Kidney glomerular epithelial cell (primary cell): Measurements from ENCODE around the gene HHAT.

Experiments used
- DNase-seq: peaks from one replicate; lab custom pipeline; 2025; lab: John Stamatoyannopoulos, UW

HHAT gene

DNA sequence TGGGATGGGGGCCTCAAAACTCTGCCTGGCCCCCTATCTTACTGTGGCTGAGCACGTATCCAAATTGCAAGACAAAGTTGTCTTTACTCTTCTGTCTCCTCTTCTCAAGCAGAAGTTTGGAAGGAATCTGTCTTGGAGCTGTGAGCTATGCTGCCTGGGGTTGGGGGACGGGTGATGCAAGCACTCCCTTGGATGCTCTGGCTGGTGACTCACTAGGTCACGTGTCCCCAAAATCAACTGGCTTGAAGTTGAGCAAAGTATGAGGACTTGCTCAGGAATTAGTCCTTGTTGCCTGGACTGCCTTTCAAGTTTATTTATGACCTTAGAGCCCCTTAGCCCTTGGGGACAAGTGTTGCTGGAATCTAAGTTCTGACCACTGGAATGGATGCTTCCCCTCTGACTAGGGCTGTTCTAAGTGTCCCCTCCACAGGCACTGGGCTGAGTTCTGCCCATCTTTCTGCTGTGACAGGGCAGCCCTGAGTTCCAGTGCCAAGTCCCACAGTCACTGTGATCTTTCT lies 269.5 kb downstream of the HHAT start:
- DNase-seq: peak; percentile 54

DNA sequence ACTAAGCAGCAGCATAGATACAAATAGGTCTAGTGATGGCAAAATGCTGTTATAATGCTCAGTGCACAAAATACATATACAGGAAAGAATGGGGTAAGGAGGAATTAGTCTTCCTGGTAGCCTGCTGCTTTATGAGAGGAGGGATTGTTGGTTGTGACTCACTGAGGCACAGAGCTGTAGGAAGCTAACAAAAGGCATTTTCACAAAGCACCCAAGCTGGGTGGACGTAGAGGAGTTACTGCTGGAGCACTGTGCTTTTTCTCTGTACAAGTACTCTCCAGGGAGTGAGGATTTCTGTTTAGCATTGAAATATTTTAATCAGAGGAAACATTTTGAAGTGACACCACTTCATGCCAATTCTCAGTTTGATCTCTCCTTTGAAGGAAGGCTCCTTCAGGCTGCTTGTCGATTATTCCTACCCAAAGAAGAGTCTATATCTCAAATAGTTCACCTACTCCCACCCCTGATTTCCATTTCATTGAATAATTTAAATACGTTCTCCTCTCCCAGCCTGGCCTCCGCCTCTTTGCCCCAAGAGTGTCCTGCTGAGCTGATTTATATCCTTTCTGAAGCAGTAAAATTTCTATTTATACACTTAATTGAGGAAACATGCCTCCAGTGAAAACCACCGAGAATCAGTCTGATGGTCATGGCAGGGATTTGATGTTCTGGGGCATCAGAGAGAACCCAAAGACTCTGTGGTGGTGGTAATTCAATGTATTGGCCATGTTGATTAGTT lies 271.9 kb downstream of the HHAT start:
- no peak for DNase-seq

DNA sequence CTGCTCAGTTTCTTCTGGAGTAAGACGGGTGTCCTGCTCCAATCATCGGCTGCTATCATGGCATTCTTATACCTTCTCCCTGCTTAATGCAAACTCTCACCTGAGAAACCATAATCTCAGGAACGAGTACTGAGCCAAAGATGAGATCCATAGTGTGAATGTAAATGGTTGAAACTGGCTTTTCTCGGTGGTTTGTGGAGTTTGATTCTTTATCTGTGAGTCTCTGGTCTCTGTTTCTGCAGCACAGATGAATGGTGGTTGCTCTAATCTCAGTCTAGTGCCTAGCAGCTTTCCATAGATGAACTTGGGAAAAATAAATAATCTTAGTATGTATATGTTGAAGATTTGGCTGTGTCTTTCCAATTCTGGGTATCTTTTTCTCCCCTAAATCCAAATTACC lies 274.4 kb downstream of the HHAT start:
- DNase-seq: no peak

DNA sequence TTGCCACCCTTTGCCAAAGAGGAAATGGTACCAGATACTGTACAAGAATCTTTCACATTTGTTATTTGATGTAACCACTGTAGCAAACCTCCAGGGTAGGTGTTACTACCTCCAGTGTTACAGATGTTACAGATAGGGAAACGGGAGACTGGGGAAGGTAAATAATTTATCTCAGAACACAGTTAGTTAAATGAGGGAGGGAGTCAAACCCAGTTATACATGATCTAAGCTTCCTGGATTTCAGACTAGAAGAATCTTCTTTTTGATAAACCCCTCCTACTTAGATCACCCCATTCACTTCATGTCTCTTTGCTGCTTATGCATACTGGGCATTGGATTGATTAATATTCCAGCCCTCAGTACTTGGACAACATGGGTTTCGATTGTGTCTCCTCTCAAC lies 276.4 kb downstream of the HHAT start:
- DNase-seq: no peak

DNA sequence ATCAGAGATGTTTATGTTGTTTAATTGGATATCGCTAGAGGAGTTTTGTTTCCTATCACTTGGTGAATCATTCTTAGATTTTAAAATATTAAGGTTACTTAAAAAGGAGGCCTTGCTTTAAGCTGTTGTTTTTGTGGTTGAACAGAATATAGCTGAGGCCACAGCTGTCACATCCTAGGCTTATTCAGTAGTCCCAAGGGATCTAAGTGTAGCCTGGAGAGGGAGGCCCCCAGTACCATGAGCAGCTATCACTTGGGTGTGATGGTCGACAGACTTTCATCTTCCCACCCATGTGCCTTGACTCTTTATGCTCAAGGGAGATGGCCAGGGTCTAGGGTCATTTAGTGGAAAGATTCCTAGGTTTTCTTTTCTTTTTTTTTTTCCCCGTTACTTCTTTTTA lies 278.7 kb downstream of the HHAT start:
- DNase-seq: no peak

DNA sequence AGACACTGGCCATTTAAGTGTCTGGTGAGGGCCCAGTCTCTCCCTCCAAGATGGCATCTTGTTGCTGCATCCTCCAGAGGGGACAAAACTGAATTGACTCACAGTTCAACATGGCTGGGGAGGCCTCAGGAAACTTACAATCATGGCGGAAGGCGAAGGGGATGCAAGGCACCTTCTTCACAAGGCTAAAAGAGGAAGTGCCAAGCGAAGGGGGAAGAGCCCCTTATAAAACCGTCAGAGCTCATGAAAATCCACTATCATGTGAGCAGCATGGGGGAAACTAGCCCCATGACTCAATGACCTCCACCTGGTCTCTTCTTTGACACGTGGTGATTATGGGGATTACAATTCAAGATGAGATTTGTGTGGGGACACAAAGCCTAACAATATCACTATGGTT lies 280.1 kb downstream of the HHAT start:
- no peak for DNase-seq

DNA sequence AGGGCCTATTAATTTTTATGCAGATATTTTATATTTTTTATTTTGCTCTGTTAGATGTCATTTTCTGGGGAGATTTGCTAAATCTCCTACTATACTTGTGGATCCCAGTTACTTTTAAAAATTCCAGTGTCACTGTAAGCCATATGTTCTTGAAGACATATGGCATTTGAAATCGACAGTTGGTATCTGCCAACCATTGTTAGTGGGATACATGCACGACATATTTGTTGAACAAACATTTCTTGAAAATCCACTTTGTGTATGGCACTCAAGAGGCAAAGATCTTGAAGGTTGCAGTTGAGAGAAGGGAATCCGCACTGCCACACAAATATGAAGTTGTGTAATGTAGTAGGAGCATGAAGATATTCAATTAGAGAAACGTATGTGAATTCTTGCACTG lies 287.7 kb downstream of the HHAT start:
- DNase-seq: no peak

DNA sequence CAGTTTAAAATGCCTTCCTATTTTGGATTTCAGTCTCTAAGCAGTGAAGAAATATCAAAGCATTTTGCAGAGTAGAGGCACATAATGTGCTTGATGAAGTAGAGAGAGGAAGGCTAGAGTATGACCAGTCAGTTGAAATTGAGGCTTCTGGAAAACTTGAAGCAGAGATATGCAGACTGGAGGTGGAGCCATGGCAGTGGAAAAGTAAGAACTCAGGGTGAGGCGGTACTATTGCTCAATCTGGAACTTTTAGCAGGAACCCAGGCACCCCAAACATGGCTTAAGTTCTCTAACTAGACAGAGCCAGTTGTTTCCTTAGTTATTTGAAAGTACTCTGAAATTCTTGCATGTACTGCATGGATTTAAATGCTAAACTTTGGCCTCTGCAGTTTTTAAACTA lies 288.6 kb downstream of the HHAT start:
- no peak for DNase-seq

DNA sequence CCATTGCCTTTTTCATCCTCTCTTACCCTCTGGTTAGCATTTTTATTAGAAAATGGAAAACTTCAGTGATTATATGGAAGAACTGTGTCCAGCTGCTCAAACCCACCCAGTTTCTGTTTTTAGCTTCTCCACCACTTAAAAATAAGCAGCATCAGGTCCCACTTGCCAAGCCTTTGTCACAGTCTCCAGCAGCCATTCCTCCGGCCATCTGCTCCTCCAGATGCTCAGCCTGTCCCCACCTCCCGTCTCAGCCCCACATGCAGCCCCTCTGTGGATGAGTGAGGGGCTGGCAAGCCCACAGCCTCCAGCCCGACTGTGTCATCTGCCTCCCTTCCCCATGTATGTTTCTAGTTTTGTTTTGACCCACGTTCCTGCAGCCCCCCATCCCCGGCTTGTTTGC lies 289.7 kb downstream of the HHAT start:
- no peak for DNase-seq

DNA sequence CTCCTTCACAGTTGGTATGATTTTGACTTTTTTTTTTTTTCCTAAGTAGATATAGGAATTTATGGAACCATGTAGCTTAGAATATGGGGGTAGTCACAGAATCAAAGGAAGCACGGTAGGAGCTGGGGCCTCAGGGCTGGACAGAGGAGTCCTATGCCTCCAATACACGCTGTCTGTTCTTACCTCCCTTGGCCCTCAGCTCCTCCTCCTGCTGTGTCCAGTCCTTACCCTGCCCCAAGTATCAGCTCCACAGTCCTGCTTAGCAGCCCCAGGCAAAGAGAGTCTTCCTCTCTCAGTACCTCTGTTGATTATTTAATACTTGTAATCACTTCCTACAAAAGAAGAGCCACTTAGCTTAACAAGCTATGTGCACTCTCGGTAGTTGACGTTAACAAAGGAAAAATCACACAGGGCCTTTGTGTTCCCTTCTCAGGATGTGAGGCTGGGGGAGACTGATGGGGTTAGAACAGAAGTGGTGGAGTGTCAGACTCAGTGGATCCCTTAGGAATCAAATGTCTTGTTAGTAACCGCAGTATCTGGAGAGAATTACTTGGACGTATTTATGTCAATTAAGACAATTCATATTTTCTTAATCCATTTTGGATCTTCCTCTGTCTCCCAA lies 292.3 kb downstream of the HHAT start:
- no peak for DNase-seq

DNA sequence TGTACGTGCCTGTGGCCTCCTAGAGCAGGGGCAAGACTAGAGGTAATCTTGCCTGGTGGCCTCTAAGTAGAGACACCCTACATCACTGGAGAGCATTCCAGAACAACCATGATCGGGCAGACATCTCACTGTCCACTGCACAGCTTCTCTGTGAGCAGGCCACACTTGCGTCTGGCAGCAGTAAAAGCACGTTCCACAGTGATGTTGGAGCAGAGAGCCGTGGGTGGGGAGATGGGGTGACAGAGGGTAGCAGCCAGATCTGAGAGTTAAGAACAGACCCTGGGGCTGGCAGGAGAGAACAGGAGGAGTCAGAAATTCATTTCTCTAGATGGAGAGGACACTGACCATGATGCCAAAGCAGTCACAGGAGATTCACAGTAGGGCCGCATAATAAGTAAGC lies 293.0 kb downstream of the HHAT start:
- DNase-seq: no peak

DNA sequence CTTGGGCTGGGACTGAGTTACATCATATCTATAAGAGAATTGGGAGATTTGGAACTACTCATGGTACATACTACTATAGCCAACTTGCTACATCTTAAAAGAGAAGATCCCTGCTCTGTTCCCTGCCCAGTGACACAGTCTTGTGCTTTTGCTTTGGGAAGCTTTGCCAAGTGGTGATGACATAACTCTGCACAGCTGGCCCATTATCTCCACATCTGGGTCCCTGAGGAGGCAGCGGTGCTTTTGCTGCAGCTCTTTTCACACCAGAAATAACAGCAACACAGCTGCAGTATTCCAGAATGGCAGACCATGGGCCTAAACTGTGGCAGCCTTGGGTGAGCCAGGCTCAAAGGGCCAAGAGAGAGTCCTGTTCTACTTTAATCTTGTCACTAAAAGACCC lies 296.0 kb downstream of the HHAT start:
- DNase-seq: no peak

DNA sequence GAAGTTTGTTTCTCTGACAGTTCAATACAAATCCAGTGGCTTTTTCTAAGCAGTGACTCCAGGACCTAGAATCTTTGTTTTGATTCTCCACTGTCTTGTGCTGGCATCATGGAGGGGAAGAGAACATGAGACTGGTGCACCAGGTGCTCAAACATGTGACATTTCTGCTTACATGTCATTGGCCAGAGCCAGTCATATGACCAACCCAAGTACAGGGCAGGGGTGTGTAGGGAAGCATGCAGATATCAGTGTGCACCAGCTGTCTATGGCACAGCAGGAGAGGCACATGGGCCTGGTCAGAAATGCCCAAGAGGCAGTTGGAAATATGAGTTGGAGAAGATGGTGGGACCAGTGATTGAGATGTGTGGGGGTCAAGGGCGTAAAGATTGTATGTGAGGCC lies 297.0 kb downstream of the HHAT start:
- DNase-seq: no peak

DNA sequence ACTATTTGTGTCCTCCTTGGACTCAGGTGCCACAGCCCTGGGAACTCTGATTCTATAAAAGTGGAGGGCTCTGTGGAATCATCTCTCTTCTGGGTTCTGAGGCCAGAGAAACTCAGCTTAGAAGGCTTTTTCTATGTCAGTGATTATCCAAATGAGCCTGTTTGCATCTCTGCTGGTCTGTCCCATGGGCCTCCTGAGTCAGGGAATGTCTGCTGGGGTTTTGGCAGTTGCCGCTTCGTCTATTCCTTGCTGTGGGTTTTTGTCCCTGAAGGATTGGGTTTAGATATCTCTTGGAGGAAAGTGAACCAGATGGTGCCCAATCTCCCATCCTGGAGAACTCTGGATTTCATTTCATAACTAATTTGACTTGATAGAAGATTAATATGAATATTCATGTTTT lies 297.6 kb downstream of the HHAT start:
- no peak for DNase-seq

DNA sequence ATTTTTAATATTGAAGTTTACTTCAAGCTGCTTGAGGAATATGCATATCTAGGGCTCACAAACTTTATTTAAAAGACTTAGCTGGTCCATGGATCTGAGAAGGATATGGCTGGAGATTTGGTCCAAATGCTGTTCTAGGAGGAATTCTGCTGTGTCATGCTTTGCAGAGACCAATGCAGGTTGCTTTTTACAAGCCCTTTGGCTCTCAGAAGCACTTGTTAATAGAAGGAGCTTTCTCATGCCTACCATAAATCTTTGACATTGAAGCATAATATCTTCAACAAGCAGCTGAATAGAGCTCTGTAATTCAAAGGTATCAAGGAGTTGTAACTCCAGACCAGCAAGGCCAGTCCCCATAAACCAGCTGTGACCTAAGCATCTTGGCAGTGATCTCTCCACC lies 299.1 kb downstream of the HHAT start:
- DNase-seq: no peak

DNA sequence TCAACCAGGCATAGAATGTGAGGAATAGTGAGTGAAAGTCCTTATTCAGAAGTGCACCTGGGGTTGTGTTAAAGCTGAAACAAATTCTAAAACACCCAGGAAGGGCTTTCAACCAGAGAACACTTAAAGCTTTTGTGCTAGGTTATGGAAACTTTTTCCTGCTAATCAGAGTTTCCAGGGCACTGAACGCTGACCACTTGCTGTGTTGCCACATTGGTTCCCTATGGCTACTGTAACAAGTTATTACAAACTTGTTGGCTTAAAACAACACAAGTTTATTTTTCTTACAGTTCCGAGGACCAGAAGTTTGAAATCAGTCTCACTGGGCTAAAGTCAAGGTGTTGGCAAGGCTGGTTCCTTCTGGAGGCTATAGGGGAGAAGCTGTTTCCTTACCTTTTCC lies 300.6 kb downstream of the HHAT start:
- no peak for DNase-seq

DNA sequence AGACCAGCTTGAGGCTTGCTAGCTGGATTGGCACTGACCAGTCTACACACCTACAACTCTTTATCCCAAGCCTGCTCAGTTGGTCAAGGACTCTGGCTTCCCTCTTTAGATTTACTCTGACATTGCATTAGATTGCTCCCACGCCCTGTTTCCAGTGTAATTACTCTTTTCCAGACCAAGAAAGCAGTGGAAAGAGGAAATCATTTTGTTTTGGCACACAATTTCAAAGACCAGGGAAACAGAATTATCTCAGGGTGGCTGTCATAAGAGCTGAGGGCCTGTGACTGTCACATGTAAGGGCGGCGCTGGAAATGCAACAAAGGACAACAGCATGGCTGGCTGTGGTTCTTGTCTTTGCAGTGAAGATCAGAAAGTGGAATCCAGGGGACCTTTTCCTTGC lies 302.7 kb downstream of the HHAT start:
- no peak for DNase-seq

DNA sequence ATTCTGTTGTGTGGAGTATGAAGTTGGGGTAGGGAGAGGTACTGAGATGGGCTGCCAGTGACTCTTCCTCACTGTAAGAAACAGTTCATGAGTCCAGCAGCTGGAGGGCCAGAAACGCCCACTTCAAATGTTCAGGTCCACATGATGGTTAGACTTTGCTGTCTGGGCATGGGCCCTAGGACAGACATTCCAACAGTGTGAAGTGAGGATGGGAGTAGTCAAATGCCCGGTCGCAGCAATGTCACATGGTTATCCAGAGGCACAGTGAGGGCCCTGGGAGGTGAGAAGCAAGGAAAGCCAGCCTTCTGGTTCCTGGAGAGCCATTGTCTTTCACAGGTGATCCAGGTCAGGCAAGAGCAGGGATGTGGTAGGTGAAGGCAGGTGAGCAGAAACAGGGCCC lies 304.4 kb downstream of the HHAT start:
- no peak for DNase-seq

DNA sequence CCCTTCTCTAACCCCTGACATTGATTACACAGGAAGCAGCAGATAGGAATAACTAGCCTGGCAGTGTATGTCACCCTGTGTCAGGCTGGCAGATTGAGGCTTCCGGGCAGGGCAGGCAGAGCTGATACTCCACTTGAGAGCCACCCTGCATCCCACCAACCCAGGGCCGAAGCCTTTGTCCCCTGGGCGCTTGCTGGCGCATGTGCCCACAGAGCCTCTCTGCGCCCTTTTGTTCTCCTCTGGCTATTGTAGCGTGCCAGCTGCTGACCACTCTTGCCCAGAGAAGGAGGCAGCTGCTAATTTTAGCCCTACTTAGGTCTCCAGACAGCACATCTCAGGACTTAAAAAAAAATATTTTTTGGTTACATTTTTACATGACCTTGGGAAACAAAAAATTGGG lies 304.9 kb downstream of the HHAT start:
- no peak for DNase-seq

DNA sequence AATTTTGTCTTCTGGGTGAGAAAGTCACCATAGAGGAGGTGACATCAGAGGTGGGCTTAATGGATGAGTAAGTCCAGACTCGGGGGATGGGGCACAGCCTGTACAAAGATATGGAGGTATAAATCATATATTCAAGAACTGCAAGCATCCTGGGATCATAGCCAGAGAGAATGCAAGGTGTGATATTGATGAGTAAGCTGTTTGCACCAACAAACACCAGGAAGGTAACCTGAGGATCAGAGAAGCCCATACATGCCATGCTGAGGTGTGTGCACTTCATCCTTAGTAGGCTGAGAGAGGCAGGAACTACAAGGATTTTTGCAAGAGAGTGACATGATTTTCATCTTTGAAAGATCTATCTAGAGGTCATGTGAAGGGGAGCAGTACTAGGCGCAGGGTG lies 306.4 kb downstream of the HHAT start:
- DNase-seq: no peak

DNA sequence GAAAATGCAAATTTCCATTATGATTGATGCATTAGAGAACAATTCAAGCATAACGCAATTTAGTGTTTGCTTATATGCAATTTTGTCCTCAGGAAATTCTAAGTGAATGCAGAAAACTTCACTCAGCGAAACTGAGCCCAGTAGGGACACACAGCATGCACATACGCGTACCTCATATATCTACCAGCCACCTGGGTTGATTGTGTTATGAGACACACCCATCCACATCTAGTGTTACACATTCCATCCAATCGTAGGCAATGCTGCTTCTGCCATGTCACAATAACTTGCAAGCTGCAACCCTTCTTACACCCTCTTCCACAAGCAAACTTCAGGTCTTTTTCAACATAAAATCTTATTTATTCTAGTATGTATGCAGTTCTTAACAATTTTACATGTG lies 312.9 kb downstream of the HHAT start:
- DNase-seq: no peak

DNA sequence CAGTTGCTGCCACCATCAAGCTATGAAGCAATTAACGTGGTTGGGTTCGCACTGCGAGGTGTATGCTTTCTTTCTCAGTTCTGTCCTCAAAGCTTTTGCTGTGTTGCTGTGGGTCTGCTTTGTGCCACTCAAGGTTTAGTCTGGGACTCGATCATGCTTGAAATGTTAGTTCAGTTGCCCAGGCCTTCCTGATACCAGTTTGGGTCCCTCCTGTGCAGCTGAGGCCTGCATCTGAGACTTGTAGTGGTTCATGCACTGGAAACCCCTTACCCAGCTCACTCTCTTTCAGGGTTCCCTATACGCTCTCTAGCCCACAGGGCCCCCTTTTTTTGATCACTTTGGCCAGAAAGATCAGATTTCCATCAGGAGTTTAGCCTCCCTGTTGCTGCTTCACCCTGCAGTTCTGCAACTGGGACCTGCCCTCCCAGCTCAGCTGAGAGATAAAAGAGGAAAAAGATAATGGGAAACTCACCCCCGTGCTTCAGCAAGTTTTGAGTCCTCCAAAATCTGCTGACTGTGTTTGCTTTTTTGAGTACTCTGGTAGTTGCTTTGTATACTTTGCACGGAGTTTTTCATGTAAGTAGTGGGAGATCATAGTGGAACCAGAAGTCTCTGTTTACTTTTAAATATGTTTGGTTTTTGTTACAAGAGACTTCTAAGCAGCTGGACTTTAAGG lies 317.0 kb downstream of the HHAT start:
- DNase-seq: no peak

DNA sequence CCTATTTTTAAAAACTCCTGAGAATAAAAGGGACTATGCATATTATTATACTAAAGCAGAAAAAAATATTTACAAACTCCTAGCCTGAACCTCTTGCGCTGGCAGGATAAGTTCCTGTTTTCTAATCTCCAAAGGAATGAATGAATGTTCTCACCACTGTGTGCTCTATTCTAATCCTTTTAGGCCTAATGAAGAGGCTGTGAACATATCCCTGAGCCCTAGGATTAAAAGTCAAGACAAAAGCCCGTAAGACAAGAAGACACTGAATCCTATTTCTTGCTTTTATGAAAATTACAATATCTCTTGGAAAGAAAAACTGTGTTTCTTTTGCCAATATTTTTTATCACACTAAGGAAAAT lies 317.5 kb downstream of the HHAT start:
- DNase-seq: no peak
